Stimulated activated CD4-positive, alpha-beta T cell treated with anti-CD3 and anti-CD28 coated beads, TNF-alpha, amount 100 ng/mL, for 24 hours (primary cell): ENCODE measurements around the gene AMPD3.
A peak's percentile ranks its signal among the peaks of the same experiment; 100 is the strongest.
"Not testable (repeated sequence)": the region's sequence is repeated elsewhere in the genome, so short reads cannot be mapped to it uniquely, and the experiment has no call there.

ENCODE experiments used
- DNase-seq, 3 experiments: peaks; one replicate each; pipeline ENCODE4 v3.0.0-alpha.2; 2020; ENCODE audit warnings: low read depth in 3 of 3

Gene AMPD3

DNA sequence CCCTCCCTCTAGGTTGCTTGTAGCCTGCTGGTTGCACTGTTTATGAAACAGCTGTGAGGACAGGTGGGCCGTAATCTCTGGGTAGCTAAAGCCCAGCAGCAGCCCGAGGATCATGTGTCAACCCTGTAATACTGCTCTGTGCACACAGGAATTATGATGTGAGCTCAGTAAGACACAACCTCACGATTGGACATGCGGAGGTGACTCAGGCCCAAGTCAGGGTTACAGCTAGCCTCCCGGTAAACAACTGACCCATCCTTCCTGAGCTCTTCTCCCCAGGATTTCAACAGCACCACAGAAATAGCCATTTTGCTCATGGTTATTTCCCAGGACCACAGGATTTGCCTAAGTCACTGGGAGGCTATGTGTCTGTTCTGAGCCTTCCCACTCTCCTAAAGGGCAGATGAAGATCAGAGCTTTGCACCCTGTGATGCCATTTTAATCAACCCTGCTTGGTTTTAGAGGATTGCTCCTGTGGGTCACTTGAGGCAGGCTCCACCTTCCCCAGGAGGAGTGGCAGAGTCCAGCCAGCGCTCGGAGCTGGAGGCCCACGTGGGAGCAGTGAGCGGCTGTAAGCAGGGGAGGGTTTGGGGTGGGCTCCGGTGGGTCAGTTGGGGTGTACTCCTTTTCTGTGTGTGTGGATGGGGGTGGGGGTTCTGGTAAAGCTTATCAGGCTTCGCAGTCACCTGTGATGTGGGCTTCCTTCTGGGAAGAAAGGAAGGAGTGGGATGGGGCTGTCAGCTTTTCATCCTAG lies at the start of gene AMPD3:
Gene AMPD3 (plus strand): TSS at position 387 of the 754 bp plus-strand sequence. CDS start 6,256 bp downstream, outside the sequence.
- peak in 1 of 3 experiments; percentile 18 for DNase-seq

DNA sequence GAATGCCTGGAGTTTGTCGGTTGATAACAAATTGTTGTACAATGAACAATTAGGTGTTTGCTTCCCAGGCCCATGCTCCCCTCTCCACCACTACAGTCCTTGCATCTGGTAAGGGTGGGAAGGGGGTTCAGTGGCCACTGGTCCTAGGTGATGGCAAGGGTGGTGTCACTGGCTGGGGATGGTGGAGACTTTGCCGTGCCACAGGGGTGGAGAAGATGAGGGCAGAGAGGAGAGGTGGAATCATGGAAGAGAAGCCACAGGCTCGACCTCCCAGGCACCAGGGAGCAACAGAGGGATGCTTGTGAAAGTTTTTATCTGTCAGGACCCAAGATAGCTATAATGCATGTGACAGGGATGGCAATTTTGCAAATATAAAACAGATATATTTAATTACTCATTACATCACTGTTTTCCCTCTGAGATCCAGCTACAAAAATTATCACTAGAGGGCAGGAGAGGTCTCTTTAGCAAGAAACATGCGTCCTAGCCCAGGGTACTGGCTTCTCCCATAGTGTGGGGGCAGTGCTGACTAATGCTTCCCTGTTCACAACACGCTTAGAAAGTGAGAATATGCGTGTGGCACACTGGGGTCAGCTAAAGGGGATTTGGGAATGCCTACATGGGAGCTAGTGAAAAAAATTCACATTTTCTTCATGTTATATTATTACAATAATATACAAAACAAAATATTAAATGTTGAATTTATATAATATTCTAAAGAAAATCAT lies 49.0 kb upstream of the AMPD3 start:
- peak in 2 of 3 experiments; percentile 39 for DNase-seq

DNA sequence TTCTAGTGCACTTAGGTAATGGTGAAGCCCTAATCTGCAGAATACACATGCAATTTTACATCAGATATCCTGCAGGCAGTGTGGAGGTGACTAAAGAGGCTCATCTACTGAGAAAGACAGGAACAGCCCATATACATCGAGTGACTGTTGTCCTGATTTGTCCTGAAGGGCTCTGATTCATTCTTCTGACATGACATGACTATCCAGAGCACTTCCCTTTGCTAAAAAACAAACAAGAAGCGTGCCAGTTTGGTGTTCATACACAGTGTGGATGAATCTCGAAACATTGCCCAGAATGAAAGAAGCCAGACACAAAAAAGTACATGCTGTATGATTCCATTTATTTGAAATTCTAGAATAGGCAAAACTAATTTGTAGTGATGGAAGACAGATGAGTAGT lies 48.0 kb upstream of the AMPD3 start:
- no peak for DNase-seq

DNA sequence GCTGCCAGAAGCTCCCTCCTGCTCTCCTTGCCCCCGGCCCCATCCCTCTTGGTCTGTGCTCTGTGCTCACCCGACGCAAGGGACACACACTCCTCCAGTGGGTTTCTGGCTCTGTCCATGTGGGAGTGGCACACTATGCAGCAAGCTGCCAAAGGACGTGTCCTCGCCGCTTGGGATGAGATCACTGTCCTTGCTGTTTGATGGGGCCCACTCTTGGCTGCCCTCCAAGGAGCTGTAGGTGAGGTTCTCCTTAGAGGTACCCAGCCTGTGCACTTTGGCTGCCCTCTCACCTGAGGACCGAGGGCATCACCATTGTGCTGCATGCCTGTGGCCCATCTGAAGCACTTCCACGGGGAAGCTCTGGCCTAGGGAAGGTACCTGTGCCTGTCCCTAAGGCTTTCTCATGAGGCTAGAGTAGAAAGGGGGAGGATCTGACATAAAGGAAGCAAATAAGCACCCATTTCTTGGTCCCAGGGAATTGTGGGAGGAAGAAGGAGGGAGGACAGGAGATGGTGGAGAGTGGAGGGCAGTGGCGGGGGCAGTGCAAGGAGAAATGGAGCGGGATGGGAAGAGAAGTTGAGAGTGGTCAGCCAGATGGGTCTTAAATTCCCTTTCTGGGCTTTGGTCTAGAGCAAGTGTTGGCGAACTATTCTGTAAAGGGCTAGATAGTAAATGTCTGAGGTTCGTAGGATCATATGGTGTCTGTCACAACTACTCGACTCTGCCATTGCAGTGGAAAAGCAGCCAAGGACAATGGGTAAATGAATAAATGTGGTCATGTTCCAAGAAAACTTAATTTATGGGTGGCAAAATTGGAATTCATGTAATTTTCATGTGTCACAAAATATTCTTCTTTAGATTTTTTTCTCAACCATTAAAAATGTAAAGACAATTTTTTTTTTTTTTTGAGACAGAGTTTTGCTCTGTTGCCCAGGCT lies 47.0 kb upstream of the AMPD3 start:
- DNase-seq: no peak

DNA sequence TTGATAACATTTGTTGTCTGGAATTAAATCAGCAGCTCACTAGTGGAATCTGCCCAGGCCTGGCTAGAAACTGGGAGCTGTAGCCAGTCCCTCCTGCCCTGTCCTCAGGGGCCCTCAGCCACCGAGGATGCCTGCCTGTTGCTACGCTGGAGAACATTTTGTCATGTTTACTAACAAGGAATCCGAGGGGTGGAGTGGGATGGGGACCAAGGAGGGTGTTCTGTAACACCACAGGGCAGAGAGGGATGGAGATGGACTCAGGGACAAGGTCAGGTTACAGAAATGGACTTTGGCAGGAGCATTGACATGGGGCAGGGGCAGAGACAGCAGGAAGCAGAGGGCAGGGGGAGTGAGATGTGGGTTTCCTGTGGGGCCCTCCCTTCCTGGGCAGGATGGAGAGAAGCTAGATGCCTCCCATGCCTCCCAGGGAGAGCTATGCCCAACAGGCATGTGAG lies 45.8 kb upstream of the AMPD3 start:
- no peak for DNase-seq

DNA sequence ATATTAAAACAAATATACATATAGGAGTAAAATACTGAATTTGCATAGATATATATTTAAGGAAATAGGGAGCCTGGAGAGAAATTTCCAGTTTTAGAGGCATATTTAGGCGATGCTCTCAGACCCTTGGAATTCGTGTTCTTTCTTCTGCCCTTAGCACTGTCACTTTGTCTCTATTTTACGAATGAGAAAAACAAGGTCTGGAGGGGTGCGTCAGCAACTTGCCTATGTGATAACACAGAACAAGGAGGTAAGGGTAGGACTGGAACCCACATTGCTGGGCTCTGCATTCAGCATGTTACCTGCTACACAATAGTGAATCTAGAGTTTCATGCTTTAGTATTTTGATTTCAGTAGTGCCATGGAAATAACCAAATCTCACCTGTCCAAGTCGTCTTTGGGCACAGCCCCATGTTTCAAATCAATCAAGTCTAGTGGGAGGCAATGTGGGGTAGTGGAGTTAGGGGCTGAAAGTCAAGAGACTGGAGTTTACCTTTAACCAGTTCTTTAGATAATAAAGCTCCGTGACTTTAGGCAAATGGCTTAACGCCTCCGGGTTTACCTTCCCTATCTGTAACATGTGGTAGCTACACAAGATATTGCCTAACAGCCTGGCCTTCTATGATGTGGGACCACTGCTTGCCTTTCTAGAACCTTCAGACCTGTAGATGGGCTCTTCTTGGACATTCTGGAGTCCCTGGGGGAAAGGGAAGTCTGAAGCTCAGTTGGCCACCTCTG lies 44.8 kb upstream of the AMPD3 start:
- no peak for DNase-seq

DNA sequence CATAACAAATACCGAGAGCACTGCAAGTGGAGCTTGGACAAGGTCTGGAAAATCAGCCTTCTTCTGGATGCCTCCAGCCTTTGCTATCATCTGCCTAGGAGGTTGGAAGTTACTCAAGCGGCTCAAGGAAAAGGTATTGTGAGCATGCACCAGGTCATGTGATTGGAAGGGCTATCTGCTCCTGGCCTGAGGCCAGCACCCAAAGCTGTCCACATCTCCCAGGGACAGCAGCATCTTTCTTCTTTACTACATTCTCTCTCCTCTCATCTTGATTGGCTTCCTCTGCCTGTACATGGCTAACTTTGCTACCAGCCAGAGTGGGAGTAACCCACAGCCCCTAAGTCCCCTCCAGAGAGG lies 44.2 kb upstream of the AMPD3 start:
- DNase-seq: no peak

DNA sequence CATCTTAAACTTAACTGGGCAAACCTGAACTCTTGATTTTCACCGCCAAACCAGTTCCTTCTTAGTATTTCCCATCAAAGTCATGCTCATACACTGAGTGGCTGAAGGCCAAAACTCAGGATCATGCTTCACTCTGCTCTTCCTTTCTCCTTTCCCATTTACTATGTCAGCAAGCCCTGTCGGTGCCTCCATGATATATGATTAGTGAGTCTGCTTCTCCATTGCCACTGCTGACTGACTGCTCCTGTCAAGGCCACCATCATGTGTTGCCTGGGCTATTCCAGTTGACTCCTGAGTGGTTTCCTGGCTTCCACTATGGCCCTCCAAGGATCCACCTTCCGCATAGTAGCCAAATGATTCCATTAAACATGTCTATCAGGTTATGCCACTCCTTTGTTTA lies 42.8 kb upstream of the AMPD3 start:
- DNase-seq: no peak

DNA sequence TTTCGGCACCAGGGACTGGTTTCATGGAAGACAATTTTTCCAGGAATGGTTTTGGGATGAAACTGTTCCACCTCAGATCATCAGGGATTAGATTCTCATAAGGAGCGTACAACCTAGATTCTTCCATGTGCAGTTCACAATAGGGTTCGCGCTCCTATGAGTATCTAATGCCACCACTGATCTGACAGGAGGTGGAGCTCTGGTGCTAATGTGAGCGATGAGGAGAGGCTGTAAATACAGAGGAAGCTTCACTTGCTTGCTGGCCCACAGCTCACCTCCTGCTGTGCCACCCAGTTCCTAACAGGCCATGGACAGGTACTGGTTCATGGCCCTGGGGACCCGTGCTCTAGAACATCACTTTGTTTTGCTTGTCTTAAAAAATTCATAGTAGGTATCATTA lies 41.8 kb upstream of the AMPD3 start:
- no peak for DNase-seq

DNA sequence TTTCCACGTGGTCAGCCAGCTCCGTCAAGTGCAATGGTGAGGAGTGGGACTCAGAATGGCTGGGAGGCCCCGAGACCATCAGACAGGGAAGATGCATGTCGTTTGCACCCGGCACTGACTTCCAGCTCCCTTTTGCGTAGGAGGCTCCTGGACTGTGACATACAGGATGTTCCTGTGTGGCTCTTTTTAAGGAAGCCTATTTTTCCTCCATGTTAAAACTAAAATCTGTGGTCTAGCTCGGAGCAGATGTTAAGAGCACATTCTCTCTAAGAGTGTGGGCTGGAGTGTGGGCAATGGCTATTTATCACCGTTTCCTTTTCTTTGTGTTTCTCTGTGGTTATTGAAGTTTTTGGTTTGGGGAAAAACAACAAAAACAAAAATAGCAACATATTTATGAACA lies 40.9 kb upstream of the AMPD3 start:
- DNase-seq: no peak

DNA sequence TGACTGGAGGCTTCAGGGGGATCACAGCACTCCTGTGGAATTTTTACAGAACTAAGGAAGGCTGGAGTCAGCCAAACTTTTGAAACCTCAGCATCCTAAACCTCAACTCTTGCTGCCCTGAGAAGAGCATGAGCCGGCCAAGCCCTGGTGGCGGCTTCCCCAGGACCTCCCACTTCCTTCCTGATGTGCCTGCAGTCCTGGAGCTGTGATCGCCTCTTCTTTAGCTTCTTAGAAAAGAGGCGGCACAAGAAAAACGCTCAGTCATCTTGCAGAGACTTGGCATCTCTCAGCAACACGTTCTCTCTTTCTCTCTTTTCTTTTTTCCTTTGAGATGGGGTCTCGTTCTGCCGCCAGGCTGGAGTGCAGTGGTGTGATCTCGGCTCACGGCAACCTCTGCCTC lies 40.4 kb upstream of the AMPD3 start:
- DNase-seq: no peak

DNA sequence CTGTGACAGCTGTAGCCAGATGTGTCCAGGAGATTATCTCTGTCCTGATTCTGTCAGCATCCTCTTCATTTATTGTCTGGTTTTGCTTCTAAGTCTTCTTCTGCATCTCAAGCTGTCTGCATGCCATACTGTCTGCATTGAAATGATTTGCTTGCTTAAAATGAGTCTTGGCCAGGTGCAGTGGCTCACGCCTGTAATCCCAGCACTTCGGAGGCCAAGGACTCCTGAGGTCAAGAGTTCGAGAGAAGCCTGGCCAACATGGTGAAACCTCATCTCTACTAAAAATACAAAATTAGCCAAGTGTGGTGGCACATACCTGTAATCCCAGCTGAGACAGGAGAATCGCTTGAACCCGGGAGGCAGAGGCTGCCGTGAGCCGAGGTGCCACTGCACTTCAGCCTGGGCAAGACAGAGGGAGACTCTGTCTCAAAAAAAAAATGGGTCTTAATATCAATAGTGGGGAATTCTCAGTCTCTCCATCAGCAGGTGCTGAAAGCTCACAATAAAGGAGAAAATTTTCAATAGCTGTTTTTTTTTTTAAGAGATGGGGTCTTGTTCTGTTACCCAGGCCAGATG lies 39.2 kb upstream of the AMPD3 start:
- no peak for DNase-seq

DNA sequence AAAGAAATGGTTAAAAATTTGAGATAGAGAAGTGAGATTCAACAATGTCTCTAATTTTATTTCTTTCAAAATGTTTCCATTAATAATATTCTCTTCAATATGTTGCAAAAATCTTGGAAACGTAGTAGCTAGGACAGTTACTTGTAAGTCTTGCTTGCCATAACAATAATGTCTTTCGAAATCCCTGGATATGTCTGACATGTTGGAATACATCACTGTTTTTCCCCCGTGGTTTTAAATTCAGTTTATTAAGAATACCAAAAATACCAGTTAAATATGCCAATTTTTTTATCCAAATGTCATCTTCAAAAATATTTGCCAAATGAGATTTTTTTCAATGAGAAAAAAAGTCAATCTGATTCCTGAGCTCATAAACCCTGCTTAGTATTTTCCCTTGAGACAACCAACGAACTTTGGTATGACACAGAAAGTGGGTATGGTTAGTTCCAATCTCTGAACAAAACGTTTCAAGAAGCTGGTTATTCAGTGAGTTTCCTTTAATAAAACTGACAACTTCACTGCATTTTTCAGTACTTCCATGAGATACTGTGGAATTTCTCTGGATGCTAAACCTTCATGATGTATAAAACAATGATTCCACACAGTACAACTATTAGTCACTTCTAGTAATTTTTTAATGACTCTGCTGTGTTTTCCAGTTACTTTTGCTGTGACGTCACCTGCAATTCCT lies 36.7 kb upstream of the AMPD3 start:
- no peak for DNase-seq

DNA sequence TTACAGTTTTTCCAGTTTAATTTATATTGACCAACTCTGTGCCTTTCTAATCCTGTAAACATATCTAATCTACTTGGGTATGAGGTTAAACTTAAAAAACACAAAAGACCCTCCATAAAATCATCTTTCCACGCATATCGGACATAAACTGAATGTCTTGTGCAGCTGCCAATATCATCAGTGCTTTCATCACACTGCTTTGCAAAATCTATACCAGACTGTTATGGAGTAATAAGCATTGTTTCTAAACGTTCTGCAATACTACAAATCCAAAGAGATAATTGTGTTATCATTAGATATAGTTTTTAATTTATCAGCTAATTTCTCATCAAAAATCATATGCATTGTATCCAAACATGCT lies 36.1 kb upstream of the AMPD3 start:
- DNase-seq: no peak

DNA sequence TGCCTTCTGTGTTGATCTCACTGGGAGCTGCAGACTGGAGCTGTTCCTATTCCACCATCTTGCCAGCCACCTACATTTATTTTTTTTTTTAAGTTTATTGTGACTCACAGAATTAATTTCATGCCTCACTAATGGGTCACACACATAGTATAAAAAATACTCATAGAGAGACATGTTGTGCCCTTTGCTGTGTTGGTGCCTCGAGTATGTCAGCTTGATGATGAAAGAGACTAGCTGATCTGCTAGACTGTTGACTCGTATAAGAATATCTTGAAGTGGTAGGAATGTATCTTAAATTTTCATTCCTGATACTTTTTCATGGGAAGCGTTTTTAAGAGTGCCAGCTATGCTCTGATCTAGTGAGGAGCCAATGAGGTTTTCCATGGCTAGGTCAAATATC lies 28.6 kb upstream of the AMPD3 start:
- DNase-seq: no peak

DNA sequence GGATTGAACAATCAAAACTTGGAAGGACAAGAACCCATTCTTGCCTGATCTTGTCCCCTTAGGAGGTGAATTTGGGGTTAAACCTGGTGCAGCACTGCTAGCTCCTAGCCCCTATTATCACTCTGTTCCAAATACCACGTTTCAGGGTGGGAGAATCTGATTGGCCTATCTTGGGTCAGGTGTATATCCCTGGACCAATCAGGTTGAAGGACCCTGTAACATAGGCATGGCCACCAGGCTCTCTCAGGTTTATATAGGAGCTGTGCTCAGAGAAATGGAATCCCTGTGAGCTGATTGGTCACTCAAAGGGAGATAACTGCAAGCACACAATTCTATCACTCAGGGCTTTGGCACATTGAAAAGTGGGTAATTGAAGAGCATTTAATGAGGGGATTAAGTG lies 26.6 kb upstream of the AMPD3 start:
- no peak for DNase-seq

DNA sequence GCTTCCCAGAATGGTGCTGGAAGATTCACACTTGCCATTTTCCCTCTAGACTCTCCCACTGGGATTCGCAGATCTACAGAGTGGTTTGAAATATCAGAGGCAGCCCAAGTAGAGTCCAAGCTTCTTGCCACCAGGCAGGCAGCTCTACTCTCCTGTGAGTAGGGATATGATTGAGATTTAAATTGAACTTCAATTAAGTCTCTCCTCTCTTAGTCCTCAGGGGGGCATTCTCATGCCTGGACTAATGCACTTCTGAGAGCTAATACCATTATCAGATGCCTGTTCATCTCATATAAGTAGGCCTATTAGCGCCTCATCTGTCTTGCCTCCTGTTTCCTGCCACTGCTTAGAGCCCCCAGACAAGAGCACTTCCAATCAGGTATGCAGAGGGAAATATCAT lies 25.5 kb upstream of the AMPD3 start:
- no peak for DNase-seq

DNA sequence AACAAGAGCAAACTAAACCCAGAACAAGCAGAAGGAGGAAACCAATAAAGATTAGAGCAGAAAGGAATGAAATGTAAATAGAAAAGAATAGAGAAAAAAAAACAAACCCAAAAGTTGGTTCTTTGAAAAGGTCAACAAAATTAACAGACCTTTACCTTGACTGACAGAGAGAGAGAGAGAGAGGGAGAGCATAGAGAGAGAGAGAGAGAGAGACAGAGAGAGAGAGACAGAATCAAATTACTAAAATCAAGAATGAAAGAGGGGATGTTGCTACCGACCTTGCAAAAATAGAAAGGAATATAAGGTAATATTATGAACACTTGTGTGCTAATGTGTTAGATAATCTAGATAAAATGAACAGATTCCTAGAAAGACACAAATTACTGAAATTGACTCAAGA lies 22.6 kb upstream of the AMPD3 start:
- no peak for DNase-seq

DNA sequence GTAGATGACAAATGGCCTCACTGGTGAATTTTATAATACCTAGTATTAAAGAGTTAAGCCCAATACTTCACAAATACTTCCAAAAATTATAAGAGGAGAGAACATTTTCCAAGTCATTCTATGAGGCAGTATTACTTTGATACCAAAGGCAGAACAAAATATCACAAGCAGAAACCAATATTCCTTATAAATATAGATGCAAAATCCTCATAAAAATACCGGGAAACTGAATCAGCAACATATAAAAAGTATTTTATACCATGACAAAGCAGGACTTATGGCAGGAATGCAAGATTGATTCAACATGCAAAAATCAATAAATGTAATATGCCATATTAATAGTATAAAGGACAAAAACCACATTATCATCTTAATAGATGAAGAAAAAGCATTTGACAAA lies 22.1 kb upstream of the AMPD3 start:
- no peak for DNase-seq

DNA sequence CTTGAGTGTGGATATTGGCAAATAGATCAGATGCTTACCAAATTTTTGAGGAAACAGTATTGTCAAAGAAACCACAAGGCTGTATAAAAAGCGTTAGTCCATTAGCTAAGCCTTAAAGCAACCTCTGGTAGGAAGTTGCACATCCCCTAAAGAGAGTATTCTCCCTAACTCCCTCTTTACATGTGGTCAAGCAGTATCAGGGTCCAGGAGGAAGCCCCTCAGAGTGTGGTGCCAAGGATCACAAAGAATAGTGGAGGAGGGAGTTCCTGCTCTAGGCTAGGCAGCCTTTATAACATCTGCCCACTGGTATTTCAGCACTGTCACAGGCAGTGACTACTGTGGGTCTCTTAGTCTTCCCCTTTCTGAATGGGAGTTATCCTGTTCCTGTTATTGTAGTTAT lies 18.8 kb upstream of the AMPD3 start:
- DNase-seq: no peak

DNA sequence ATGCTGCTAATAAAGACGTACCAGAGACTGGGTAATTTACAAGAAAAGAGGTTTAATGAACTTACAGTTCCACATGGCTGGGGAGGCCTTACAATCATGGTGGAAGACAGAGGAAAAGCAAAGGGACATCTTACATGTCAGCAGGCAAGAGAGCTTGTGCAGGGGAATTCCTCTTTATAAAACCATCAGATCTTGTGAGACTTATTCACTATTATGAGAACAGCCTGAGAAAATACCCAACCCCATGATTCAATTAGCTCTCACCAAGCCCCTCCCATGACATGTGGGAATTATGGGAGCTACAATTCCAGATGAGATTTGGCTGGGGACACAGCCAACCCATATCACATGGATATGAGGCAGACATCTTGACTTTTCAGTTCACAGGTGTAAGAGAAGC lies 18.4 kb upstream of the AMPD3 start:
- not testable (repeated sequence) for DNase-seq
